GM18508 (cell line): ENCODE measurements around the gene NFIC.
"Not testable (repeated sequence)": the region's sequence is repeated elsewhere in the genome, so short reads cannot be mapped to it uniquely, and the experiment has no call there.

Source experiments
- ATAC-seq: cut with Tn5 transposase; IDR thresholded peaks from one replicate; pipeline ENCODE4 v1.9.1; 2021; ENCODE audit warnings: moderate number of reproducible peaks; ENCODE audit not compliant: insufficient read depth, unreplicated experiment

NFIC gene

DNA sequence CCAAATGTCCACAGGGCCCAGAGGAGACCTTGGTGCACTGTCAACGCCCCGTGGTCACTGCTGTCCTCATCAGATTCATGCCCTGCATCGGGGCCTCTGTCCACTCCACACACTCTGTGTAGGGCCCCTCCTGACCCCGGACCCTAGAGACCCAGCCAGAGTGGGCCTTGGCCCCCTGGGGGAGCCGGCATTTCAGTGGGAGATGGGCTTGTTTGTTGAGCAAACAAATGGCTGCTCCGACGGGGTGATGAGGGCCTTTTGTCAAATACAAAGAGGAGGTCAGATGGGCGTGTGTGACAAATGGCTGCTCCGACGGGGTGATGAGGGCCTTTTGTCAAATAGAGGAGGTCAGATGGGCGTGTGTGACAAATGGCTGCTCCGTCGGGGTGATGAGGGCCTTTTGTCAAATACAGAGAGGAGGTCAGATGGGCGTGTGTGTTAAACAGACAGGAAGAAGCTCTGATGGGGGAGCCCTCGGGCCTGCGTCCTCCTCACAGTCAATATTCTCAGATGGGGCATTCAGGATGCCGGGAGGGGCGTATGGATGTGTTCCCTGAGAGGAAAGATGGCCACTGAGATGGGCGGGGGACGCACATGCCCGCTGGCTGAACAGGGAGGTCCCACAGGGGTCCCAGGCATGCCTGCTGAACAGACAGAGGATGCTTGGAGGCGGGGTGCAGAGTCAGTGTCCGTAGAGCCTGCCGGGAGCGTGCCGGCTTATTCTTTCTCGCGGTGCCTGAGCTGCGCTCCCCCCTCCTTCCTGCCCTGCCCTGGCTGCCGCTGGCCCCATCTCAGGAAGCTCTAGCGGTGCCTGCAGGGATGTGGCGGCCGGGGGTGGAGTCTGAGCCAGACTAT, 77.7 kb downstream of the NFIC start:
- ATAC-seq: no peak

DNA sequence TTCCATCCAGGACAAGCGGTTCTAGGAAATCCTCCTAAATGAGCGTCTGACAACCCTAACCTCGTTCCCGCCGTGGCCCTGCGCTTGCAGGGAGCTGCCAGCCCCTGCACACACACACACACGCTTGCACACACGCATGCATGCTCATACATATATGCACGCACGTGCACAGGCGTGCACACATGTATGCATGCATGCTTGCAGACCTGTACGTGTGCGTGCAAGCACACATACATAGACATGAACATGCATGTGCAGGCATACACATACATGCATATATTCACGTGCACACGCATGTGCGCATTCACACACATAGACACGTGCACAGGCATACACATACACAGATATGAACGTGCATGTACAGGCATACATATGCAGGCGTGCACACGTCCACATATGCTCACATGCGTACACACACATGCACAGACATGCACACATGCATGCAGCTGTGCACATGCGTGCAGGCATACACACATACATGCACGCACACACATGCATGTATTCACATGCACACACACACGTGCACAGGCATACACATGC, 78.4 kb downstream of the NFIC start:
- no peak for ATAC-seq

DNA sequence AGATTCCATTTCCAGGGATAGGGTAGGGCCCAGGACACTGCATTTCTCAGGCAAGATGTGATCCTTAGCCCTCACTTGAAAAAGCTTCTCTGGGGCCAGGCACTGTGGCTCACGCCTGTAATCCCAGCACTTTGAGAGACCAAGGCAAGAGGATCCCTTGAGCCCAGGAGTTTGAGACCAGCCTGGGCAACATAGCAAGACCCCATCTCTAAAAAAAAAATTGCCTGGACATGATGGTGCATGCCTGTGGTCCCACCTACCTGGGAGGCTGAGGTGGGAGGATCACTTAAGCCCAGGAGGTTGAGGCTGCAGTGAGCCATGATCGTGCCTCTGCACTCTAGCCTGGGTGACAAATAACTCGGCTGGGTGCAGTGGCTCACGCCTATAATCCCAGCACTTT, 80.3 kb downstream of the NFIC start:
- not testable (repeated sequence) for ATAC-seq

DNA sequence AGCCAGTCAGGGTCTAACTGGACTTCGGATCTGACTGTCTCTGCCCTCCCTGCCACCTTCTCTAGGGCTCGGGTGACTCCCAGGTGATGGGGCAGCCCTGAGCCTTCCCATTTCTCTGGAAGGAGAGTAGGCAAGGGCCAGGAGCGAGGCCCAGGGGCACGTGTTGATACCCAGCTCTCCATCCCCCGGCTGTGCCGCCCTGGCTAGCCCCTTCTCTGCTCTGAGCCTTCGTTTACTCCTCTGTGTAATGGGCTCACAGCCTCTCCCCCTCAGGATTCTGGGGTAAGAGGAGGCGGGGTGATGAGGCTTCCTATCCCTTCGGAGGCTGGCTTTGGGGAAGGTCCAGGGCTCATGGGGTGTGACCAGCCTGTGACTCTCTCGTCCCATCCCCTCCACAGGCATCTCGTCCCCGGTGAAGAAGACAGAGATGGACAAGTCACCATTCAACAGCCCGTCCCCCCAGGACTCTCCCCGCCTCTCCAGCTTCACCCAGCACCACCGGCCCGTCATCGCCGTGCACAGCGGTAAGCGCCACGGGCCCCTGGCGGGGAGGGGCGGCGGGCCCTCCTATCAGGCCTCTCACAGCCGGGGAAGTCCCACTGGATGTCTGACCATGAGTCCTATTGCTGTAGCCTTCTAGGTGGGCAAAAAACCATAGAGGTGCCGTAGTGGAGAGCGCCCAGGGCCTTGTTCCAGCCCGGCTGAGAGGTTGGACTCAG, 82.4 kb downstream of the NFIC start:
- no peak for ATAC-seq

DNA sequence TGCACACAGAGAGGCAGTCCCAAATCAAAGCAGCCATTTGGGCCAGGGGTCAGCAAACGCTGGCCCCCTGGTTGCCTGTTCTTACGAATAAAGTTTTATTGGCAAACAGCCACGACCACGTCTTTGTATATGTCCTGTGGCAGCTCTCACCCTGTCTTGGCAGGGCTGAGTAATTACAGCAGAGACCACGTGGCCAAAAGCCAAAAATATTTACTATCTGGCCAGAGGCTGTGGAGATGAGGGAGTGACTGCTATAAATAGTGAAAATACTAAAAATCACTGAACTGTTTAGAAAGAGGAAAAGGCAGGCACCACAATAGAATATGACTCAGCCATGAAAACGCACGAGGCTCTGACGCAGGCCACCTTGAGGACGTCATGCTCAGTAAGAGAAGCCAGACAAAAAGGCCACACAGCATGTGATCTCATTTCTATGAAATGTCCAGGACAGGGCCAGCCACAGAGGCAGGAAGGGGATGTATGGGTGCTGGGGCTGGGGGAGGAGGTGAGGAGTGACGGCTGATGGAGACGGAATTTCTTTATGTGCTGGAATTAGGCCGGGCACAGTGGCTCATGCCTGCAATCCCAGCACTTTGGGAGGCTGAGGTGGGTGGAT, 84.5 kb downstream of the NFIC start:
- no peak for ATAC-seq

DNA sequence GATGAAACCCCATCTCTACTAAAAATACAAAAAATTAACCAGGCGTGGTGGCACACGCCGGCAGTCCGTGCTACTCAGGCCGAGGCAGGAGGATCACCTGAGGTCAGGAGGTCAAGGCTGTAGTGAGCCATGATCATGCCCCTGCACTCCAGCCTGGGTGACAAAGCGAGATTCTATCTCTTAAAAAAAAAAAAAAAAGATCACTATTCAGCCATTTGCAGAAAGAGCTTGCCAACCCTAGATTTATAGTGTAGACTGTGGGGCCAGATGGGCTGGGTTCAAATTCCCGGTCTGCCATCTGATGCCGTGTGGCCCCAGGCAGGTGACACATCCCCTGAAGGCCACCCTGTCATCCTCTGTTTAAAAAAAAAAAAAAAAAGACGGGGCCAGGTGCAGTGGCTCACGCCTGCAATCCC, 85.1 kb downstream of the NFIC start:
- no peak for ATAC-seq

DNA sequence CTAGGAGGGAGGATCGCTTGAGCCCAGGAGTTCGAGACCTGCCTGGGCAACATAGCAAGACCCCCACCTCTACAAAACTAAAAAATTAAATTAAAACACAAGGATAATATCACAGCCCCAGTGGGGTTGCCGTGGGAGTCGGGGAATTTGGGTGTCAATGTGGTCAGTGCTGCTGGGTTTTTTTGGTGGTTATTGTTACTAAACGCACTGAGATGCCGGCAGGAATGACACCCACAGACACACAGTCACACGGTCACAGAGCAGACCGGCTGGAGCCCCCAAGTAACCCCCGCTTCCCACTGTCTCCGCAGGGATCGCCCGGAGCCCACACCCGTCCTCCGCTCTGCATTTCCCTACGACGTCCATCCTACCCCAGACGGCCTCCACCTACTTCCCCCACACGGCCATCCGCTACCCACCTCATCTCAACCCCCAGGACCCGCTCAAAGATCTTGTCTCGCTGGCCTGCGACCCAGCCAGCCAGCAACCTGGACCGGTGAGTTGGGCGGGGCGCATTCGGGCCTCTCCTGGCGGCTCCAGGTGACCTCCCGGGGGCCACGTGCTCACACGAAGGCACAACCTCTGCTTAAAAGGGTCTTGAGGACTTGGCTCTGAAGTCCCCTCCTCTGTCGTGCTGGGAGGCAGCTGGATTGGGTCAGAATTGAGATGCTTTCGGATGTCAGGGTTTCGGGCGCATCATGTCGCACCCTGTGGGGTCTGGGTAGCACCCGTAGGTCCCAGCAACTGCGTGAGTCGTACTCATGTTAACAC, 86.0 kb downstream of the NFIC start:
- no peak for ATAC-seq

DNA sequence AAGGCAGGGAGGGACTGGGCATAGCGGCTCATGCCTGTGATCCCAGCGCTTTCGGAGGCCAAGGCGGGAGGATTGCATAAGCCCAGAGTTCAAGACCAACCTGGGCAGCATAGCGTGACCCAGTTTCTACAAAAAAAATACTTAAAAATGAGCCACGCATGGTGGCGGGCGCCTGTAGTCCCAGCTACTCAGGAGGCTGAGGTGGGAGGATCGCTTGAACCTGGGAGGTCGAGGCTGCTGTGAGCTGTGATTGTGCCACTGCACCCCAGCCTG, 86.5 kb downstream of the NFIC start:
- not testable (repeated sequence) for ATAC-seq

DNA sequence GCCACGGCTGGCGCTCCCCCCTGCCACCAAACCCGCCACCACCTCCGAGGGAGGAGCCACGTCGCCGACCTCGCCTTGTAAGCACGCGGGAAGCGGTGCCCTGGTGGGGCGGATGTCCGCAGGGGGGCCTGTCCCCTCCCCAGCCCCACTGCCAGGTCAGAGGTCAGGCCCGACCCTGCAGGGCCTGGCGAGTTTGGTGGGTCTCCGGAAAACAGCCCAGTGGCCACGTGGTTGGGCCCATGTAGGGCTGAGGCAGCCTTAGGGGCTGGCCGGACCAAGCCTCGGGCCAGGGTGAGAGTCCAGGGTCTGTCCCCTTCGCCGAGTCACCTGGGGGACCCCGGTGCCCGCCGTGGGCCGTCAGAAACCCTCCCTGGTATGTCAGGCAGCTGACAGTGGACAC, 87.5 kb downstream of the NFIC start:
- no peak for ATAC-seq

DNA sequence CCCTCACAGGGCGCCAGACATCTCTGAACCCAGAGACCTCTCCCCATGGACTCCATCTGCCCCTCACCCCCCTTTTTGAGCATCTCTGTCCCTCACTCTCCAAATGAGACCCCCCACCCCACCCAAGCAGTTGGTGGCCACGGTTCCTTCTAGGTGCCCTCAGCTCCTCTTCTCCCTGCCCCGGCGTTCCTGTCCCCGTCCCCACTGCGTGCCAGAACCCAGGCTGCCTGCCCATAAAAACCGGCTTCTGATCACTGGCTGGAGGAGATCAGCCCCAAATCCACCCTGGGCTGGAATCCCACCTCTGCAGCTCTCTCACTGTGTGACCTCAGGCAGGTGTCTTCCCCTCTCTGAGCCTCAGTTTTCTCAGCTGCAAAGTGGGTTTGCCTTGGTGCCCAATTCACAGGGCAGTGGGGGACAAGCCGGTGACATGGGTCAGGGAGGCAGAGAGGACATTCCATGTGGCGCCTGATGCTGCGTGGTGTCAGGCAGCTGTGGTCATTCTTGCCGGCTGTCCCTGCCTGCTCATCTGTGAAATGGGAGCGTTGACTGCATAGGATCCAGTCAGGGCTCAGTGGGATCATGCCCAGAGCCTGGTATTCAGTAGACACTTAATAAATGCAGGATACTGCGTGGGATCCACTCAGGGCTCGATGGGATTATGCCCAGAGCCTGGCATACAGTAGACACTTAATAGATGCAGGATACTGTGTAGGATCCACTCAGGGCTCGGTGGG, 88.4 kb downstream of the NFIC start:
- ATAC-seq: no peak

DNA sequence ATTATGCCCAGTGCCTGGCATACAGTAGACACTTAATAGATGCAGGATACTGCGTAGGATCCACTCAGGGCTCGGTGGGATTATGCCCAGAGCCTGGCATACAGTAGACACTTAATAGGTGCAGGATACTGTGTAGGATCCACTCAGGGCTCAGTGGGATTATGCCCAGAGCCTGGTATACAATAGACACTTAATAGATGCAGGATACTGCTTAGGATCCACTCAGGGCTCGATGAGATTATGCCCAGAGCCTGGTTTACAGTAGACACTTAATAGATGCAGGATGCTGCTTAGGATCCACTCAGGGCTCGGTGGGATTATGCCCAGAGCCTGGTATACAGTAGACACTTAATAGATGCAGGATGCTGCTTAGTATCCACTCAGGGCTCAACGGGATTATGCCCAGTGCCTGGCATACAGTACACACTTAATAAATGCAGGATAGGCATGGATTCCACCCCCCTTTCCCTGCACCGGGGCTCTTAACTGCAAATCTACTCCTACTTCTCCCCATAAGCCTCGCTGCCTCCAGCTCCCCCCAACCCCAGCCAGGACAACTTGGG, 89.1 kb downstream of the NFIC start:
- no peak for ATAC-seq

DNA sequence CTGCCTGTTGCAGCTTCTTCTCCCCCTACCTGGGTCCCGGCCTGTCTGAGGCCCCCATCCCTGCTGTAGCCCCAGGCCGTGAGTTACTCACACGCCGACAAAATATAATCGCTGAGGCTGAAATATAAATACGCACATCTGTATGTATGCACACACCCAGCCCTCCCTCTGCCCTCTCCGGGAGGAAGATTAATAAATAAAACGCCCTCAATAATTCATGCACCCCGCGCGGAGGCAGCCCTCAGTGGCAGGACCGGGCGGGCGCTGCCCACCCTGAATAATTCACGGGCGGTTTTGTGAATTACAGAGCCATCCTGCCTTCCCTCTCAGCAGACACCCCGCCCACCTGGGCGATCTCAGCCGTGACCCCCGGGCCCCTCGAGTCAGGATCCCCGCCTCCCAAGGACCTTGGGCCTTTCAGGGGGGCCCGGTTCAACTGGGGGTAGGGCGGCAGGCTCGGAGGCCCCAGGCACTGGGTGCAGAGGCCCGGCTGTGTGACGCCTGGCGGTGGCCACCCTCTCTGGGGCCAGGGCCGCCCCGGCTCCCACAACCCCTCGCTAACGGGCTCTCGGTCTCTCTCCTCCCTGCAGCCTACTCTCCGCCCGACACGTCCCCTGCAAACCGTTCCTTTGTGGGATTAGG, 89.7 kb downstream of the NFIC start:
- no peak for ATAC-seq

DNA sequence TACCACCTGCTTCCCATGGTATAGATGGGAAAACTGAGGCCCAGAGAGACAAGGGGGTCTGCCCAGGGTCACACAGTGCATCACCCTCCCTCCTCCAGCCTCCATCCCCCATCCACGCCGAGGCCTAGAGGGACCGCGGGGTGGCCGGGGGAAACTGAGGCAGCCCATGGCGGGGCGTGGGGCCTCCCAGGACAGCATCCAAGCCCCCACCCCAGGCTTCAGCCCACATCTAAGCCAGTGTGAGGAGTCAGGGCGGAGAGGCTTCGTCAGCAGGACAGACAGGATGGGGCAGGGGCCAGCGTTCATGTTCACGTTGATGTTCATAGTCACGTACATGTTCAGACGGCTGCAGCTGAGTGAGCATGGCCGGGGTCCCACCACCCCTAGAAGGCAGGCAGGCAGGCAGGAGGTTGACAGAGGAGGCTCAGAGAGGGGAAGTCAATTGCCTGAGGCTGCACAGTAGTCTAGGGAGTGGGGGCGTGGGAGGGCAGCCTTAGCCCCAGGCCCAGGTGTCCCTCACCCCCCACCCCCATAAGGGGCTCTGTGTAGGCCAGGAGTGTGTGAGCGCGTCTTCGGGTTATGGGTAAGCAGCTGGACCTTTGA, 90.6 kb downstream of the NFIC start:
- ATAC-seq: no peak

DNA sequence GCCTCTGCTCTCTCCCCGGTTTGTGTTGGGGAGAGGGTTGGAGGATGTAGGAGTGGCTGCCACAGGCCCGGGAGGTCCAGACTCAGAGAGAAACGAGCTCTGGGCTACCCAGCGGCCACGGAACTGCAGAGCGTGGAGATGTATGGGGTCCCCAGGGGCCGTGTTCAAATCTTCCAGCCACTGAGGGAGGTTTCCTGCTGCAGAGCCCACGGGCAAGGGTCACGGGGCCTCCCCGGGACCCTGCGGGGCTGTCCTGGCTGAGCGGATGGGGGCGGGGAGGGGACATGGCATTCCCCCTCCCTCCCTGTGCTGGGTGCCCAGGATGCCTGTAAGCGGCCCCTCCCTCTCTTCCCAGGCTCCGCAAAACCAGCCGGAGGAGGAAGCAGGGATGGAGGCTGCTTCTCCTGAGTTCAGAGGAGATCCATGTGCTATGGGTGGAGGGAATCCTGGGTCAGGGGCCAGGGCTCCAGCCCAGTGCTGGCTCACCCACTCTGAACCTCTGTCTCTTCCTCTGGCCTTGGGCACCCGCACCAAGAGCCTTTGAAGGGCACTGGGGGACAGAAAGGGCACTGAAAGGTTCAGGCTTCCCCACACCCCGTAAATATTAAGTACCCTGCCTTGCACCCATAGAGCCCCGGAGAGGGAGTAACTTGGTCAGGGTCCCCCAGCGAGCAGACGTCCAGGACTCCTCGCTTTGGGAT, 91.3 kb downstream of the NFIC start:
- ATAC-seq: no peak

DNA sequence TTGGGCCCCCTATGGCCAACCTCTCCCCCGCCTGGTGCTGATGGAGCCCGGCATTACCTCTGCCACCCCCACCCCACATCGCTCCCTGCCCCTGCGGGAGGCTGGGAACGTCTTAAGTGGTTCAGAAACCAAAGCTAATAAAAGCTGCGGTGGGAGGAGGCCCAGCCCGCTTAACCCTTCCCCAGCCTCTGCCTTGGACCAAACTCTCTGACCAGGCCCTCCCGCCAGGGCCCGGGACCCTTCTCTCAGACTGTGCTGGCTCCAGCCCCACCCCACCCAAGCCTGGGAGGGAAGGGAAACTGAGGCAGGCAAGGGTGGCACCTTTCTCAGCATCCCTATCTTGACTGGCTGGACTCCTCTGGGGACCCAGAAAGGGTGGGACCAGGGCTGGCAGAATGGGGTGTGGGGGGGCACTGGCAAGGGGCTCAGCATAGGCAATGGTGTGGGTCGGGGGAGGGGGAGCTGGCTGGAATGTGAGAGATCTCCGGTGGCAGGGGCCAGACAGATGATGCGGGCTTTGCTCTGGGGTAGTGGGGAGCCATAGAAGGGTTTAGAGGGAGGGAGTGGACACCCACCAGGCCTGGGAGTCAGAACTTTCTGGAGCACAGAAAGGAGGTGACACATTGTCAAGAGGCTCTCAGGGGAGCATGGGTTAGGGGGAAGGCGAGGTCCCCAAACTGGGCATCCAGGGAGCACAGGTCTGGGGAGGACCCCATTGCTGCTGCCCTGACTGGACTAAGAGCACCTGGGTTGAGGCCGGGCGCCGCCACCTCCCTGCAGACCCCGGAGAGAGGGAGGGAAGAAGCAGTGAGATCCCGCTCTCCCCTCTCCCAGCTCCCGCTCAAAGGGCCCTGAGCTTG, 92.1 kb downstream of the NFIC start:
- ATAC-seq: no peak

DNA sequence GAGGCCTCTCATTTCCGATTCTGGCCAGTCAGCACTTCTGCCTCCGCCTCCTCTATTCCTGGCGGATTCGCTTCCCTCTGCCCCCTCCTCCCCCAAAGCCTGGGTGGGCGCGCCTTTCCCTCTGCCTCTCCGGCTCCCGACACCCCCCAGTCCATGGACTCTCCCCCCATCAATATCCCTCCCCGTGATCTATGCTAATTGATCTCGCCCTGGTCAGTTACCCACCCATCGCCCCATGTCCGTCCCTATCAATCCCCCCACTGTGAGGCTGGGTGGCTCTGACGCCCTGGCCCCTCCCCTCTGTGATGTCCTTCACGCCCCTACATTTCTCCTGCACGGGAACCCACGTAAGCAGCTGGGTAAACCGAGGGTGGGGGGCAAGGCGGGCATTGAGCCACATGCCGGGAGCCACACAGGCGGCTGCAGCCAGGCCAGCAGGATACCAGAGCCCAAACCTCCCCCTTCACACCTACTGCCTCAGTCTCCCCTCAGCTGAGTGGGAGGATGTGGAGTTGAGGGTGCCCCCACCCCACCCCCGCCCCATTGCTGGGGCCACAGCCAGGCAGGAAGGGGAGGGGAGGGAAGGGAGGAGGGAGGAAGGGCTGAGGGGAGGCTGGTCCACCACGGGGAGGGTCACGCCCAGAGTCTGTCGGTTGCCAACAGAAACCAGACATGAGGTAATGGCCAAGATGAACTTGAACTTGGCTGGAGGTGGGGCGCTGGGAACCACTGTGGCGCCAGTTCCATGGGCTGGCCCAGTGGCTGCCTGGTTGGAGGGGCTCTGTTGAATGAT, 92.9 kb downstream of the NFIC start:
- ATAC-seq: no peak
